Measurements from ENCODE around the gene PTPRD. TPM values are rescaled to one million over a fixed set of nuclear protein-coding genes. Genes with fewer than 3 reads are reported as not detected.

PTPRD gene
- total and polyA plus RNA-seq, 2 donors (not counting 1 experiment from before 2014, with no cell fraction given): 0.35 to 4.8 TPM

- H3K79me2 ChIP-seq (ENCODE audit: control insufficient read depth, insufficient read depth, low read length): no peaks in the 10 kb centered on the region
- TF ChIP-seq EZH2 (IDR thresholded peaks at IDR 0.05; ENCODE audit: low read length, missing control alignments): no peak
- TF ChIP-seq, protein P1, sequence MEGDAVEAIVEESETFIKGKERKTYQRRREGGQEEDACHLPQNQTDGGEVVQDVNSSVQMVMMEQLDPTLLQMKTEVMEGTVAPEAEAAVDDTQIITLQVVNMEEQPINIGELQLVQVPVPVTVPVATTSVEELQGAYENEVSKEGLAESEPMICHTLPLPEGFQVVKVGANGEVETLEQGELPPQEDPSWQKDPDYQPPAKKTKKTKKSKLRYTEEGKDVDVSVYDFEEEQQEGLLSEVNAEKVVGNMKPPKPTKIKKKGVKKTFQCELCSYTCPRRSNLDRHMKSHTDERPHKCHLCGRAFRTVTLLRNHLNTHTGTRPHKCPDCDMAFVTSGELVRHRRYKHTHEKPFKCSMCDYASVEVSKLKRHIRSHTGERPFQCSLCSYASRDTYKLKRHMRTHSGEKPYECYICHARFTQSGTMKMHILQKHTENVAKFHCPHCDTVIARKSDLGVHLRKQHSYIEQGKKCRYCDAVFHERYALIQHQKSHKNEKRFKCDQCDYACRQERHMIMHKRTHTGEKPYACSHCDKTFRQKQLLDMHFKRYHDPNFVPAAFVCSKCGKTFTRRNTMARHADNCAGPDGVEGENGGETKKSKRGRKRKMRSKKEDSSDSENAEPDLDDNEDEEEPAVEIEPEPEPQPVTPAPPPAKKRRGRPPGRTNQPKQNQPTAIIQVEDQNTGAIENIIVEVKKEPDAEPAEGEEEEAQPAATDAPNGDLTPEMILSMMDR (conservative IDR thresholded peaks at IDR 0.05 in 1 of 2, IDR thresholded peaks at IDR 0.05 in 1 of 2; ENCODE audit: low read depth in 1 of 2, low read length in 2 of 2): no peak
- H3K4me3 ChIP-seq (replicated peaks in 1 of 4; ENCODE audit: control extremely low read depth in 1 of 4, insufficient read depth in 1 of 4, low read depth in 3 of 4, low read length in 4 of 4): no peak overlapping the region
- H3K36me3 ChIP-seq (ENCODE audit: control insufficient read depth, insufficient read depth, low read length): no peaks in the 10 kb centered on the region
- no peak overlapping the region for H2AFZ ChIP-seq (ENCODE audit: low read length)
- no peaks in the 10 kb centered on the region for H3K9me3 ChIP-seq (ENCODE audit: control insufficient read depth, insufficient read depth, low read depth, low read length)
- H3K4me2 ChIP-seq (ENCODE audit: extremely low read depth, insufficient read depth, low read length): no peak overlapping the region
- H3K27ac ChIP-seq (ENCODE audit: insufficient read depth, low read length): no peak overlapping the region
- no peak for DNase-seq (ENCODE audit: low read depth in 2 of 2)
- H4K20me1 ChIP-seq (ENCODE audit: control insufficient read depth, extremely low read depth, insufficient read depth, low read length): no peaks in the 10 kb centered on the region
- no peaks in the 10 kb centered on the region for H3K27me3 ChIP-seq (ENCODE audit: control insufficient read depth, insufficient read depth, low read length)
- no peak overlapping the region for H3K9ac ChIP-seq (ENCODE audit: insufficient read depth, low read length)
- H3K4me1 ChIP-seq (ENCODE audit: control insufficient read depth, extremely low read depth, insufficient read depth, low read length): no peaks in the 10 kb centered on the region
Measured at GRCh38 chr9:8845808-8846207, 1767.0 kb downstream of the PTPRD start.

DNA sequence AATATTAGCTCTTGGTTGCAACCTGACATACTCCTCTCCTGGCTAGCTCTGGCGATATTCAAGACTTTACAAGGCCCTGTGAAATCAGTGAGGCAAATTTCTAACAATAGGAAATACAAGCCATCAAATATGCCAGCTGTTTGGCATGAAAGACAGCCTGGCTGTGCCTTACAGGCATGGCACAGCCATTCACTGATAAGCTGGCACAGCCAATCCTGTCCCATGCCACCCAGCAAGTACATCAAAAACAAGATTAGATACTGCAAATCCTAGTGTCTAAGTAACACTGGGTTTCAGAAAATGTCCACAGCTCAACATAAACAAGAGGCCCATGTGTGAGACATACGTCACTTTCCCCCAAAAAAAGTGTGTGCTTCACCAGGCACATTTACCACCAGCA lies 1767.4 kb downstream of the PTPRD start:
- no peak for TF ChIP-seq EZH2 (IDR thresholded peaks at IDR 0.05; ENCODE audit: low read length, missing control alignments)
- TF ChIP-seq, protein P1 (conservative IDR thresholded peaks at IDR 0.05 in 1 of 2, IDR thresholded peaks at IDR 0.05 in 1 of 2; ENCODE audit: low read depth in 1 of 2, low read length in 2 of 2): no peak
- Histone ChIP-seq H3K27ac (ENCODE audit: insufficient read depth, low read length) (no peak overlapping the region), H3K4me1 (ENCODE audit: control insufficient read depth, extremely low read depth, insufficient read depth, low read length) (no peaks in the 10 kb centered on the region), H3K36me3 (ENCODE audit: control insufficient read depth, insufficient read depth, low read length) (no peaks in the 10 kb centered on the region), H3K9ac (ENCODE audit: insufficient read depth, low read length) (no peak overlapping the region), H3K27me3 (ENCODE audit: control insufficient read depth, insufficient read depth, low read length) (no peaks in the 10 kb centered on the region), H3K79me2 (ENCODE audit: control insufficient read depth, insufficient read depth, low read length) (no peaks in the 10 kb centered on the region), H3K4me3 (replicated peaks in 1 of 4; ENCODE audit: control extremely low read depth in 1 of 4, insufficient read depth in 1 of 4, low read depth in 3 of 4, low read length in 4 of 4) (no peak overlapping the region), H2AFZ (ENCODE audit: low read length) (no peak overlapping the region), H4K20me1 (ENCODE audit: control insufficient read depth, extremely low read depth, insufficient read depth, low read length) (no peaks in the 10 kb centered on the region), H3K9me3 (ENCODE audit: control insufficient read depth, insufficient read depth, low read depth, low read length) (no peaks in the 10 kb centered on the region), H3K4me2 (ENCODE audit: extremely low read depth, insufficient read depth, low read length) (no peak overlapping the region)
- DNase-seq (ENCODE audit: low read depth in 2 of 2): no peak

DNA sequence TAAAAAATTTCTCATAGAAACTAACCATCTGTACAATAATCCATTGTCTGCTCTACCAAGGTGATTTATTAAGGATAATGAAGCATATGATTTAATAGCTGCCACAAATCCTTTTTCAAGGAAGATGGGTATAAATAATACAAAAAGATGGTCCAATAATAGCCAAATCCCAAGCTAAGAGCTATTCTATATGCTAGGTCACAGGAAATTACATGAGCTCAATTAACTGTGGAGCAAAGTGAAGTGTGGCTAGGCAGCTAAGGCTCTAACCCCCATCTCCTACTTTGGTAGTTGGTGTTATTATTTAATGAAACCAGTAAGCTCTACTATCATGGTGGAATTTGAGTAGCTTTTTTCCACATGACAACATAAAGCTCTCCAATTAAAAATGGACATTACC lies 1768.3 kb downstream of the PTPRD start:
- no peaks in the 10 kb centered on the region for H3K36me3 ChIP-seq (ENCODE audit: control insufficient read depth, insufficient read depth, low read length)
- H3K27ac ChIP-seq (ENCODE audit: insufficient read depth, low read length): no peak overlapping the region
- DNase-seq (ENCODE audit: low read depth in 2 of 2): no peak
- H3K9me3 ChIP-seq (ENCODE audit: control insufficient read depth, insufficient read depth, low read depth, low read length): no peaks in the 10 kb centered on the region
- TF ChIP-seq EZH2 (IDR thresholded peaks at IDR 0.05; ENCODE audit: low read length, missing control alignments): no peak
- TF ChIP-seq, protein P1 (conservative IDR thresholded peaks at IDR 0.05 in 1 of 2, IDR thresholded peaks at IDR 0.05 in 1 of 2; ENCODE audit: low read depth in 1 of 2, low read length in 2 of 2): no peak
- H2AFZ ChIP-seq (ENCODE audit: low read length): no peak overlapping the region
- no peaks in the 10 kb centered on the region for H3K4me1 ChIP-seq (ENCODE audit: control insufficient read depth, extremely low read depth, insufficient read depth, low read length)
- no peaks in the 10 kb centered on the region for H3K79me2 ChIP-seq (ENCODE audit: control insufficient read depth, insufficient read depth, low read length)
- no peaks in the 10 kb centered on the region for H3K27me3 ChIP-seq (ENCODE audit: control insufficient read depth, insufficient read depth, low read length)
- H3K4me2 ChIP-seq (ENCODE audit: extremely low read depth, insufficient read depth, low read length): no peak overlapping the region
- no peak overlapping the region for H3K4me3 ChIP-seq (replicated peaks in 1 of 4; ENCODE audit: control extremely low read depth in 1 of 4, insufficient read depth in 1 of 4, low read depth in 3 of 4, low read length in 4 of 4)
- no peak overlapping the region for H3K9ac ChIP-seq (ENCODE audit: insufficient read depth, low read length)
- no peaks in the 10 kb centered on the region for H4K20me1 ChIP-seq (ENCODE audit: control insufficient read depth, extremely low read depth, insufficient read depth, low read length)

Measured in fibroblast of lung (primary cell).